ENCODE results near the gene GNE. TPM values are rescaled to one million over a fixed set of nuclear protein-coding genes. Genes with fewer than 3 reads are reported as not detected.

GNE gene
- total RNA-seq, 1 donor, result 32.4 TPM

GRCh38 chr9:36170531-36170930 lies 87.7 kb downstream of the GNE start:
- no peak for TF ChIP-seq CTCF (IDR thresholded peaks at IDR 0.05; ENCODE audit: insufficient read depth, low read depth, low read length)
- no peak for DNase-seq (ENCODE audit: low read depth)
- H3K4me3 ChIP-seq (ENCODE audit: low read depth, low read length), result no peak overlapping the region

- no peak for DNase-seq (ENCODE audit: low read depth)
- no peak overlapping the region for H3K4me3 ChIP-seq (ENCODE audit: low read depth, low read length)
- TF ChIP-seq CTCF (IDR thresholded peaks at IDR 0.05; ENCODE audit: insufficient read depth, low read depth, low read length), result no peak
These were observed 88.5 kb downstream of the GNE start for GRCh38 chr9:36169708-36170107.

- TF ChIP-seq CTCF (IDR thresholded peaks at IDR 0.05; ENCODE audit: insufficient read depth, low read depth, low read length), result no peak
- H3K4me3 ChIP-seq (ENCODE audit: low read depth, low read length), result no peak within 1 kb of the TSS
- no peak for DNase-seq (ENCODE audit: low read depth)
These were observed 89.1 kb downstream of the GNE start, which contains the start of gene CCIN for GRCh38 chr9:36169166-36169565. Gene CCIN, plus strand, starts transcription at chr9:36169388. Its CDS starts 115 bp downstream, at chr9:36169503.

- peak; percentile 91 for DNase-seq (ENCODE audit: low read depth)
- peak overlapping the region; percentile 64 for H3K4me3 ChIP-seq (ENCODE audit: low read depth, low read length)
- peak; percentile 81 for TF ChIP-seq CTCF (IDR thresholded peaks at IDR 0.05; ENCODE audit: insufficient read depth, low read depth, low read length)
These were observed 91.9 kb downstream of the GNE start for GRCh38 chr9:36166168-36166927.

- no peak for TF ChIP-seq CTCF (IDR thresholded peaks at IDR 0.05; ENCODE audit: insufficient read depth, low read depth, low read length)
- DNase-seq (ENCODE audit: low read depth), result no peak
These were observed 92.5 kb downstream of the GNE start for GRCh38 chr9:36165826-36166167.

GRCh38 chr9:36164989-36165388 lies 93.3 kb downstream of the GNE start:
- no peak for DNase-seq (ENCODE audit: low read depth)
- no peak for TF ChIP-seq CTCF (IDR thresholded peaks at IDR 0.05; ENCODE audit: insufficient read depth, low read depth, low read length)
- H3K4me3 ChIP-seq (ENCODE audit: low read depth, low read length), result no peak overlapping the region

More at GRCh38 chr9:36165826-36166167, 92.5 kb downstream of the GNE start:
- peak overlapping the region; percentile 64 for H3K4me3 ChIP-seq (ENCODE audit: low read depth, low read length)

Small RNA genes lying within 50 kb of the gene (small RNA-seq; reads per million reads assigned to genes)
- not detected for gene RNU4-53P

Other genes starting within 250 kb of the GNE start
- gene RECK, start 221.5 kb downstream of the GNE start, total RNA-seq, result 30.9 and 32.8 TPM in 2 replicates
- 29.4 and 55.7 TPM in 2 replicates for gene GLIPR2, start 121.7 kb downstream of the GNE start, total RNA-seq
- 0.43 and 2.3 TPM in 2 replicates for gene CCIN, start 89.1 kb downstream of the GNE start, total RNA-seq
- 194 and 265 TPM in 2 replicates for gene CLTA, start 67.5 kb downstream of the GNE start, total RNA-seq
- gene RNF38, start 141.8 kb upstream of the GNE start, total RNA-seq, result 9.0 and 14.7 TPM in 2 replicates